WTC11 (cell line): ENCODE data around the gene SPACA9.

ENCODE experiments used
- SP1 ChIP-seq: sonication (generic); formaldehyde crosslinking; conservative IDR thresholded peaks from 2 replicates; pipeline ENCODE4 v1.8.1; 2022; ENCODE audit warnings: missing genetic modification reagents
- TF ChIP-seq, protein P1 (sequence below): fragments of 200-600 bp; IDR thresholded peaks from 2 replicates; pipeline ENCODE4 v1.8.0; 2022; ENCODE audit warnings: antibody characterized with exemption

DNA sequence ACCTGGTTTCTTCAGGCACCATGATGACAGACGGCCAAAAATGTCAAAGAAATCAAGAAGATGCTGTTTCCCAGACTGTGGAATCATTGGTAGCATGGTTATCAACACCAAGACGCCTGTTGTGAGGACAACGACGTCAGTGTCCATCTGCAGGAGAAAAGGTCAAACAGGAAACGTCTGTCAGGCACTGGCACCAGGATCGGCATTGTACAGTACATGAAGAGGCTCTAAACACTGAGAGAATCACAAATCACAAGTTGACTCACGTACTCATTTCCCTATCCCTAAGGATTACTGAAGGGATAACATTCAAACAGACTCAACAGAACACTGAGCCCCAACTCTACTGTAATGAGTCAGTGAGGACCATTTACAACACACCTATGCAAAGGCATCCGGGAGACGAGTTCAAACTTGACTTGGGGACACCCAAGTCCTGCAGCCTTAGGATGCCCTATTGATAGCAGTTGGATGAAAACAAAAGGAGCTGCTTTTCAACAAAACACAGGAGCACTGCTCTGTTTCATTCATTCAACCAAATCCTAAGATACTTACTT is 44.7 kb downstream of the SPACA9 start:
- TF ChIP-seq, protein P1, sequence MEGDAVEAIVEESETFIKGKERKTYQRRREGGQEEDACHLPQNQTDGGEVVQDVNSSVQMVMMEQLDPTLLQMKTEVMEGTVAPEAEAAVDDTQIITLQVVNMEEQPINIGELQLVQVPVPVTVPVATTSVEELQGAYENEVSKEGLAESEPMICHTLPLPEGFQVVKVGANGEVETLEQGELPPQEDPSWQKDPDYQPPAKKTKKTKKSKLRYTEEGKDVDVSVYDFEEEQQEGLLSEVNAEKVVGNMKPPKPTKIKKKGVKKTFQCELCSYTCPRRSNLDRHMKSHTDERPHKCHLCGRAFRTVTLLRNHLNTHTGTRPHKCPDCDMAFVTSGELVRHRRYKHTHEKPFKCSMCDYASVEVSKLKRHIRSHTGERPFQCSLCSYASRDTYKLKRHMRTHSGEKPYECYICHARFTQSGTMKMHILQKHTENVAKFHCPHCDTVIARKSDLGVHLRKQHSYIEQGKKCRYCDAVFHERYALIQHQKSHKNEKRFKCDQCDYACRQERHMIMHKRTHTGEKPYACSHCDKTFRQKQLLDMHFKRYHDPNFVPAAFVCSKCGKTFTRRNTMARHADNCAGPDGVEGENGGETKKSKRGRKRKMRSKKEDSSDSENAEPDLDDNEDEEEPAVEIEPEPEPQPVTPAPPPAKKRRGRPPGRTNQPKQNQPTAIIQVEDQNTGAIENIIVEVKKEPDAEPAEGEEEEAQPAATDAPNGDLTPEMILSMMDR: no peak
- TF ChIP-seq SP1 (CRISPR knock-in tag): no peak
